ENCODE data around the gene TLK2.
"Not testable (repeated sequence)": the region's sequence is repeated elsewhere in the genome, so short reads cannot be mapped to it uniquely, and the experiment has no call there.

TLK2 gene

DNA sequence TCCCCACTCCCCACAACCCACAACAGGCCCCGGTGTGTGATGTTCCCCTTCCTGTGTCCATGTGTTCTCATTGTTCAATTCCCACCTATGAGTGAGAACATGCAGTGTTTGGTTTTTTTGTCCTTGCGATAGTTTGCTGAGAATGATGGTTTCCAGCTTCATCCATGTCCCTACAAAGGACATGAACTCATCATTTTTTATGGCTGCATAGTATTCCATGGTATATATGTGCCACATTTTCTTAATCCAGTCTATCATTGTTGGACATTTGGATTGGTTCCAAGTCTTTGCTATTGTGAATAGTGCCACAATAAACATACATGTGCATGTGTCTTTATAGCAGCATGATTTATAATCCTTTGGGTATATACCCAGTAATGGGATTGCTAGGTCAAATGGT, 82.3 kb downstream of the TLK2 start:
- not testable (repeated sequence) for DNase-seq (ENCODE audit: low spot score)

GRCh38 chr17:62562656-62563055, 84.0 kb downstream of the TLK2 start:
- no peak for DNase-seq (ENCODE audit: low spot score)

- DNase-seq (ENCODE audit: low spot score), result no peak
These were observed 87.2 kb downstream of the TLK2 start for GRCh38 chr17:62565817-62566216.

DNA sequence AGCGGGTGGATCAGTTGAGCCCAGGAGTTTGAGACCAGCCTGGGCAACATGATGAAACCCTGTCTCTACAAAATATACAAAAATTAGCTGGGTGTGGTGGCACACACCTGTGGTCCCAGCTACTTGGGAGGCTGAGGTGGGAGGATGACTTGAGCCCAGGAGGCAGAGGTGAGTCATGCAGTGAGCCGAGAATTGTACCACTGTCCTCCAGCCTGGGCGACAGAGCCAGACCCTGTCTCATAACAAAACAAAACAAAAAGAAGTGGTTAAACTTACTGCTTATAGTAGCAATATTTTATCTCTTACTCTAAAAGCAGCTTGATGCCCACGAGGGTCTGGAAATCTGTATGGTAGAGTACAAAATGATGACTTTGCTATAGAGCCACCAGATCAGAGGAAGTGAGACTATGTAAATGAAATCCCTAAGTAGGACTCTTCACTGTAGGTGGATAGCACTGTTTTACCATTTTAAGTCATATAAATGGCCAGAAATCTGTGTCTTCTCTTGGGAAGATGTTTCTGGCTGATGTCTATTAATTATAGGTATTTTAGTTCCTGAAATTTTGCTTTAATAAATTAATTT, 88.5 kb downstream of the TLK2 start:
- no peak for DNase-seq (ENCODE audit: low spot score)

- DNase-seq (ENCODE audit: low spot score), result no peak
These were observed 93.9 kb downstream of the TLK2 start for GRCh38 chr17:62572488-62572887.

DNA sequence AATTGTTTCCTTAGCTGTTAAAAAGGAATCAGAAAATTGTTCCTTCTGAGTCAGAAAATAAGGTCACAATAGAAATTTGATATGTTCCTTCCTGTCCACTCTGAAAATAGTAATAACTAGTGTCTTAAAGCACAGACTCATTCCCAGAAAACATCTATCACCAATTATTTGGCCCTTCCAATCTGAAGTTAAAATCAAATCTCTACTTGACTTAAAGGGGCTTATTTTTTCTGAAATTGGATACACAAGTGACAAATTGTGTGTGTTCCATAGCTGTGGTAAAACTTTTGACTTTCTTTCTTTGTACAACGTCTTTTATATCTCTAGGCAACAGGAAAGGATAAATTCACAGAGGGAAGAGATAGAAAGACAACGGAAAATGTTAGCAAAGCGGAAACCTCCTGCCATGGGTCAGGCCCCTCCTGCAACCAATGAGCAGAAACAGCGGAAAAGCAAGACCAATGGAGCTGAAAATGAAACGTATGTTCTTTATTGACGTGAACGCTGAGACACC, 94.3 kb downstream of the TLK2 start:
- no peak for DNase-seq (ENCODE audit: low spot score)

DNA sequence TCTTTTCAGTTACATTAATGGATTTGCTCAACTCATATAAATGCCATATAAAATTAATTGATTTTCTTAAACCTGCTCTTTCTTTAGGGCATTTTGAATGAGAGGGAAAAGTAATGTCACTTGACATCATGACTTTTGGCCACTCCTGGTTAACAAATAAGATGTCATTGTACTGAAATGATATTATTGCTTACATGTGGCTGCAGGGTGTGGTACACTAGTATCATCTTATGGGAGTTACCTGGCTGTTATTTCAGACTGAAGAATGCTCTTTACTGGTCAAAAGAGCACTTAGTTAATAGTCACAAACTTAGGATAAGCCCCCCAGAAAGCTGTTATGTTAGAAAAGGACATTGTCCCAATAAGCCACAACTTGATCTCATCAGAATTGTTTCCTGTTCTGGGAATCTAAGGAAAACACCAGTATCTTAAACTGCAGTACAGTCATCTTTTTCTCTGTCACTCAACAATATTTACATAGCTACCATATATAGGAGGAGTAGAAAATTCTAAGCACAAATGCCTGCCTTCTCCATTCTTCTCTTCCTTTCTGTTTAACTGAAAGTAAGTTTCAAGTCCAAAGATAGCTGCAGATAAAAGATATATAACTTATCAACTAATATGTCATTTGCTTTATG, 95.0 kb downstream of the TLK2 start:
- no peak for DNase-seq (ENCODE audit: low spot score)

DNA sequence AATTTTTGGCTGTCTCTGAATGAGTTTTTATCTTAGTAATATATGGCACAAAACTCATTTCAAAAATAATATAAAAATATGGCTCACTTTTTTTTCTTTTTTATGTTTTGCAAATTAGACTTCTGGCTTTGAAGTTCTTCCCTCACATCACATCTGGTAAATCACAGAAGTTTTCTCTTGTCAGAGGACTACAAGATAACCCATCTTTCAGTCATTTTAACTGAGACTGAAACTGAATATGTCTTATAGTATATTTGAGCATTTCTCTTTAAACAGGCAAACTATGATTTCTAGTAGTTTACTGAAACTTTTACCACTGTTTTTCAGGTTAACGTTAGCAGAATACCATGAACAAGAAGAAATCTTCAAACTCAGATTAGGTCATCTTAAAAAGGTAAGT, 97.8 kb downstream of the TLK2 start:
- no peak for DNase-seq (ENCODE audit: low spot score)

- DNase-seq (ENCODE audit: low spot score), result no peak
These were observed 100.3 kb downstream of the TLK2 start for GRCh38 chr17:62578757-62579487.

GRCh38 chr17:62580947-62581346, 102.3 kb downstream of the TLK2 start:
- DNase-seq (ENCODE audit: low spot score), result no peak

DNA sequence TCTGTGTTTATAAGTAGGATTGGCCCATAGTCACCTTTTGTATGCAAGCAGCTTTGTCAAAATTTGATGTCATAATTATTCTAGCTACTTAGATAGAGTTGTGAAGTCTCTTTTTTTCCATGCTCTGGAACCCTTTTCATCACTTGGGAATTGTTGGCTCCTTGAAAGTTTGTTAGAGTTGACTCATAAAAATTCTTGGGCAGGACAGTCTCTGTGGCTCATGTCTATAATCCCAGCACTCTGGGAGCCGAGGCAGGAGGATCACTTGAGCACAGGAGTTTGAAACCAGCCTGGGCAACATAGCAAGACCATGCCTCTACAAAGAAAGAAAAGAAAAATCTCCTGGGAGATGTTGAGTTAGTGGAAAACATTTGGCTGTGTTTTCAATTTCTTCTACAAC, 103.1 kb downstream of the TLK2 start:
- DNase-seq (ENCODE audit: low spot score), result no peak

DNA sequence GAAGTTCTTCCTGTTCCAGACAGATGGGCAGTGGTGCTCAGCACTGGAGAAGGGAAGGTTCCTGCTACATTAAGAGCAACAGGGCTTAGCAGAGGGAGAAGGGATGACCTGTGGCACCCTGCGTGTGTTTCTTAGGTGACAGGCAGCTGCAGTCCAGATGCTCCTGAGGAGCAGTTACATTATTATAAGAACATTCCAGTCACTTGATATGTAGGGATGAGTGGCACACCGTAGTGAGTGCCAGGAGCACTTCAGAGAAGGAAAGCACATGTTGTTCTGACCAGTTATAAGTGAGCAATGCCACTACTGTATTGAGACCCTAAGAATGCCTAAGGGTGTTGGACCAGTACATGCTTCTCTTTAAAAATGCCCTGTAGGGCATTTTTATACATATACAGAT, 108.9 kb downstream of the TLK2 start:
- no peak for DNase-seq (ENCODE audit: low spot score)

- no peak for DNase-seq (ENCODE audit: low spot score)
These were observed 109.5 kb downstream of the TLK2 start for GRCh38 chr17:62588109-62588508.

DNA sequence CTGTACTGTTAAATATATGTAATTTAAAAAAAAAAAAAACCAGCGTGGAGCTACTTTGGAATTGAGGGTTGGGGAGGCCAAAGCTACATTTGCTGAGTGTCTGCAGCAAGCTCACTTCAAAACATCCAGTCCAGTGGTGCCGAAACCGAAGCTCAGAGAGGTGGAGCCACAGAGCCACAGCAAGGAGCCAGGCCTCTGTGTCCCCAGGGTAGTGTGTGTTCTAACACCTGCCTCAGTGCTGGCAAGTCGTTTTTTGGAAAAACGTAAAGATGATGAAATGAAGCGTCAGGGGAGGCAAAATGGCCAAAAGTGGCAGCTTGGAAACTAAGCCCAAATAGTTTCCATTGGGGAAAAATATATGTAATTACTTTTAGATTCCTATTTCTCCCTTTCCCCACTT, 112.7 kb downstream of the TLK2 start:
- no peak for DNase-seq (ENCODE audit: low spot score)

GRCh38 chr17:62591822-62592221, 113.2 kb downstream of the TLK2 start:
- not testable (repeated sequence) for DNase-seq (ENCODE audit: low spot score)

DNA sequence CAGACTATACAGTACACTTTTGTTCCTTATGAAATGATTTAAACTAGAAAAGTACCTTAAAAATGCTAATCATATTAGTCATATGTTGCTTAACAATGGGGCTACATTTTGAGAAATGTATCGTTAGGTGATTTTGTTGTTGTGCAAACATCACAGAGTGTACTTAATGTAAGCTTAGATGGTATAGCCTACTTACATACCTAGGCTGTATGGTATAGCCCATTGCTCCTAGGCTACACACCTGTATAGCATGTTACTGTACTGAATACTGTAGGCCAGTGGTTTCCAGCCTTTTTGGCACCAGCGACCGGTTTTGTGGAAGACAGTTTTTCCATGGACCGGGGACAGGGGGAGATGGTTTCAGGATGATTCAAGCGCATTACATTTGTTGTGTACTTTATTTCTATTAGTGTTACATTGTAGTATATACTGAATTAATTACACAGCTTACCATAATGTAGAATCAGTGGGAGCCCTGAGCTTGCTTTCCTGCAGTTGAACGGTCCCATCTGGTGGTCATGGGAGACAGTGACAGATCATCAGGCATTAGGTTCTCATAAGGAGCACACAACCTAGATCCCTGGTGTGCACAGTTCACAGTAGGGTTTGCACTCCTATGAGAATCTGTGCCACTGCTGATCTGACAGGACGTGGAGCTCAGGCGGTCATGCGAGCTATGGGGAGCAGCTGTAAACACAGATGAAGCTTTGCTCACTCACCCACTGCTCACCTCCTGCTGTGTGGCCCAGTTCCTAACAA, 113.9 kb downstream of the TLK2 start:
- no peak for DNase-seq (ENCODE audit: low spot score)

DNA sequence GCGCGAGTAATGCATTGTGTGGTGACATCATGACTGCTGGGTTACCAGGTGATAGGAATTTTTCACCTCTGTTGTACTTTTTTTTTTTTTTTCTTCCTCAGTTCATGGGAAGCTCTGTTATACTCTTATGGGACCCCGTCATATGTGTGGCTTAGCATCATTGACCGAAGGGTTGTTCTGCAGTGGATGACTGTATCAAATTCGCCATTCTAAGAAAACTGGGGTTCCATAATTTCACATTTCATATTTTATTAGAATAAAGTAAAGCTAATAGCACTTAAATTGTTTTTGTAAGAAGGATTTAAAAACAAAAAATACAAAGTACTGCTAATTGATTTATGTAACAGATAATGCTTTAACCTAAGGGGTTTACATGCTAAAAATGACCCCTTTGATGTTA, 116.9 kb downstream of the TLK2 start:
- no peak for DNase-seq (ENCODE audit: low spot score)

- DNase-seq (ENCODE audit: low spot score), result no peak
These were observed 118.0 kb downstream of the TLK2 start for GRCh38 chr17:62596662-62597061.

DNA sequence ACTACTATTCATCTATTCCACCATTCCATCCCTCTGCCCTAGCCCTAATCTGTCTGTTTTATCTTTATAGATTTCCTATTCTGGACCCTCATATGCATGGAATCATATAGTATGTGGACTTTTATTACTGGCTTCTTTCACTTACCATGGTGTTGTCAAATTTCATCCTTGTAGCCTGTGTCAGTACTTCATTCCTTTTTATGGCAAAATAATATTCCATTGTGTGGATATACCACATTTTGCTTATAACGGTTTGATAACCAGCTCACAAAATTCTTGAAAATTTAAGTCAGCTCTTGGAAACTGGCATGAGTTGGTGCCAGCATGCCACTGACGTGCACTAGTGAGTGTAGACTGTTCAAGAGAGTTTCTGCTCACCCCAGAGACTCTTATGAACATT, 118.5 kb downstream of the TLK2 start:
- DNase-seq (ENCODE audit: low spot score), result no peak

DNA sequence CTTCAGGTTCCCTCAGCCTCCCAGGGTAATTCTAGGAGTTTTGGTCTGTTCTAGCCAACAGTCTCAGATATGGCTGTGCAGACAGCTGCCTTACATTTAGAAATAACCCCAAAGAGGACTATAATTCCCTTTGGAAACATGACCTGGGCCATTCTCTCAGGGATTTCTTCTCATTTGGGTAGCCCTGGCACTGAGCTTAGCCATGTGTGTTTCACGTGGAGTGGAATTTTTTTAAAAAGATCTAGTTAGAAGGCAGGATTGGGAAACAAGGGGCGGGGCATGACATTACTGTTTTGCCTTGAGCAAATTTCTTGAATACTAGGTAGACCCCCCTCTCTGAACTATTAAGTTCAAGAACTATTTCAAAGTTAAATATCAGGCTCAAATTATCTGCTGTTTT, 119.3 kb downstream of the TLK2 start:
- DNase-seq (ENCODE audit: low spot score), result no peak

GRCh38 chr17:62599964-62600657, 121.5 kb downstream of the TLK2 start:
- DNase-seq (ENCODE audit: low spot score), result no peak

DNA sequence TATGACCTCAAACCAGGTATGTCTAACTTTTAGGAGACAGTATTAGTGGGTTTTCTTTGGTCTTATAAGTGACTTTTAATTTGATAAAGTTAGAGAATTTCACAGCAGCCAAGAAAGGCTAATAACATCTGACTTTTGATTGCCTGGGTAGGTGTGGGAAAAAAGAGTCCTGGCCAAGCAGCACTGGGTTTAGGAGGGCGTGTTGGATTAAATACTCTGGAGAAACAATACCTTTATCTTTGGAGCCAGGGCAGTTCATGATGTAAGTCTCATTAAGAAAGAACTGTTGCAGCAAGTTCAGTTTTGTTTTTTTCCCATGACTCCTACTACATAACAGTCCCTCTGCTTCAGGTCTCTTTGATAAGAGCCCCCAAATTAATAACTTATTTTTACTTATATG, 122.2 kb downstream of the TLK2 start:
- DNase-seq (ENCODE audit: low spot score), result no peak
